Measurements from ENCODE around the gene TNRC6C.

GRCh38 chr17:78058001-78058400, 99.5 kb downstream of the TNRC6C start:
- TF ChIP-seq, protein P1, sequence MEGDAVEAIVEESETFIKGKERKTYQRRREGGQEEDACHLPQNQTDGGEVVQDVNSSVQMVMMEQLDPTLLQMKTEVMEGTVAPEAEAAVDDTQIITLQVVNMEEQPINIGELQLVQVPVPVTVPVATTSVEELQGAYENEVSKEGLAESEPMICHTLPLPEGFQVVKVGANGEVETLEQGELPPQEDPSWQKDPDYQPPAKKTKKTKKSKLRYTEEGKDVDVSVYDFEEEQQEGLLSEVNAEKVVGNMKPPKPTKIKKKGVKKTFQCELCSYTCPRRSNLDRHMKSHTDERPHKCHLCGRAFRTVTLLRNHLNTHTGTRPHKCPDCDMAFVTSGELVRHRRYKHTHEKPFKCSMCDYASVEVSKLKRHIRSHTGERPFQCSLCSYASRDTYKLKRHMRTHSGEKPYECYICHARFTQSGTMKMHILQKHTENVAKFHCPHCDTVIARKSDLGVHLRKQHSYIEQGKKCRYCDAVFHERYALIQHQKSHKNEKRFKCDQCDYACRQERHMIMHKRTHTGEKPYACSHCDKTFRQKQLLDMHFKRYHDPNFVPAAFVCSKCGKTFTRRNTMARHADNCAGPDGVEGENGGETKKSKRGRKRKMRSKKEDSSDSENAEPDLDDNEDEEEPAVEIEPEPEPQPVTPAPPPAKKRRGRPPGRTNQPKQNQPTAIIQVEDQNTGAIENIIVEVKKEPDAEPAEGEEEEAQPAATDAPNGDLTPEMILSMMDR (IDR thresholded peaks at IDR 0.05): no peak
- no peak for TF ChIP-seq POLR2A (IDR thresholded peaks at IDR 0.05)
